ENCODE data around the gene TRIM26.

TRIM26 gene

GRCh38 chr6:30207619-30208295 is 5.4 kb downstream of the TRIM26 start:
- DNase-seq, result no peak

DNA sequence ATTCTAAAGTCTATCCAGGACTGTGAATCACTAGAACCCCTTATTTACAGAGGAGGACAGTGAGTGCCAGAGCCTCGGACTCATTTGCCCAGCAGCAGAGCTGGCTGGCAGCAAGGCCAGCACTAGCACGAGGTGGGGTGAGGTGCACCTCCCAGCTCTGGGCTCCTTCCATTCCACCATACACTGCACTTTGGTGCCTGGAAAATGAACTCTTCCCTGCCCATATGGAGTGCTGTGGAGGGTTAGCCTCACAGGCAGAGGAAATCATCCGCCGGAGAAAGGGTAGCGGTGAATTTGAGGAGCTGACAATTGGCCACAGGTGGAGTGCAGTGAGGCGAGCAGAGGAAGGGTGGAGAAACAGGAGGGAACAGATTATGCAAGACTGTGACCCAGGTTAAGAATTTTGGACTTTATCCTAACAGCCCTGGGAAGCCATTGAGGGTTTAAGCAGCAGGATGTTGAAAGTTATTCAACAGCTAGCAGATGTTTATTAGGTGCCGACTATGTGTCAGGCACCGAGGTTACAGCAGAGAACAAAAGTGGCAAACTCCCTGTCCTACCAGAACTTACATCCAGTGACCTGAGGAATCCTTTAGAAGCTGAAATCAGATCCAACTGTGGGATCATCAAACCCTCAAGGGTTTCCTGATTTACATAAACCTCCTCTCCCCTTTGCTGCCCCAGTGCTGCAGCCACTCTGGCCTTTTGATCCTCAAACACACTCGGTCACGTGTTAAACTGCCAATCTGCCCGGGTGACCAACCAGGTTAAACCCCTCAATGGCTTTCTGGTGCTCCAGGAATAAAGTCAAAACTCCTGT is 6.2 kb downstream of the TRIM26 start:
- DNase-seq, result no peak

- DNase-seq, result no peak
Observed at GRCh38 chr6:30206152-30206551, 7.1 kb downstream of the TRIM26 start.

DNA sequence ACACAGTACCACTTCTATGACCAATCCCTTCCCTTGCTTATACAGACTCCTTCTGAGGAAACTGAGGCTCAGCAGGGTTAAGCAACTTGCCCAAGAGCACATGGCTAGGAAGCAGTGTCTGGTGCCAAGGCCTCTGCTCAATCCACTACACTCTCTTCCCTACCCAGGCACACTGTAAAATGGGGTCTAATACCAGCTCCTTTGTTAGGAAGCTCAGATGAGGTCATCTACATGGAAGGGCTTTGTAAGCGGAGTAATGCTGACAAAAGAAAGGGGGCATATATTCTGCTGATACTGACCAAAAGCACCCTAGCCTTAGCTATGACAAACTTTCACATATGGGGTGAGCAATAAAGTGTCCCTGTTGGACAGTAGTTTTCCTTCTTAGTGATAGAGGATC is 9.1 kb downstream of the TRIM26 start:
- no peak for DNase-seq

DNA sequence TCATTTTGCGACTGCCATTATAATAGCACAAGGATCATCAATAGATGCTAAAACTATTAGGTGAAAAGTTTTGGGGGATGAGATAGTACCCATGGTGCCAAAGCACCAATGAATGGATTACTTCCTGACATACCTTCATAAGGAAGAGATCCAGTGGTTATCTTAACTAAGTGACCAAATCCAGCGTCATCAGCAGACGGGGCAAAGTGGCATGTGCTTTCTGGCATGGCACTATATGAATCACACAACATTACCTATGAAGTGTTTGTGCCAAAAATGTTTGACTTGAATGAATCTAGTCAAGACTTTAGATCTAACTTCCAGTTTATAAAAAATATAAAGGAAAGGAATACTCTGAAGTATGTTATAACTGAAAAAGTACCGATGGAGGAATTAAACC is 10.8 kb downstream of the TRIM26 start:
- DNase-seq, result no peak

DNA sequence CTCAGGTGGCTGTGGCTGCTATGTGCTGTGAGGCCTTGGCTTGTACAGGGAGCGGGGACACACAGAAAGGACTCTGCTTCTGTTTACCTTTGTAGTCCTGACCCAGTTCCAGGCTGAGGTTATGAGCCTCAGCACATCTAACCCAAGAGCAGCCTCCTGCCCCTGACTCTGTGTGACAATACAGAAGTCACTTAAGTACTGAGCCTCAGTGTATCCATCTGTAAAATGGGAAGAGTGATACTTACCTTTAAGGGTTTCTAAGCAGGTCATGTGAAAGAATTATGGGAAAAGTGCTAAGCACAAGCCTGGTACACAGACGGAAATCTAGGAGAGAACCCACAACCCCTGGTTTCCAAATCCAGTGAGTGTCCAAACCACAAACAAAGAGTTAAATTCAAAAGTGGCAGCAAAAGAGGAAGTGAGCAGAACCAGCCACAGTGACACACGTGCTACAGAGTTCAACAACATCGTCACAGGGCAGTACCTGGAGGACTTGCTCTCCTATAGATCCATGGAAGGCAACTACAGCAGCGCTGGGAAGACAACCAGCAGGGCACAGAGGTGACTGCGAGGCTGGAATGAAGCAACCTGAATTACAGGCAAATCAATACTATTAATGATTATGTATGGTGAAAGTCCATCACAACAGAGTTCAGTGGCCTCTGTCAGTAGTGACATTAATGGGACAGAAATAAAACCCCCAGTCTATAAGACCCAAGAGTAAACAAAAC is 12.5 kb downstream of the TRIM26 start:
- peak; percentile 87 to 91 for DNase-seq

DNA sequence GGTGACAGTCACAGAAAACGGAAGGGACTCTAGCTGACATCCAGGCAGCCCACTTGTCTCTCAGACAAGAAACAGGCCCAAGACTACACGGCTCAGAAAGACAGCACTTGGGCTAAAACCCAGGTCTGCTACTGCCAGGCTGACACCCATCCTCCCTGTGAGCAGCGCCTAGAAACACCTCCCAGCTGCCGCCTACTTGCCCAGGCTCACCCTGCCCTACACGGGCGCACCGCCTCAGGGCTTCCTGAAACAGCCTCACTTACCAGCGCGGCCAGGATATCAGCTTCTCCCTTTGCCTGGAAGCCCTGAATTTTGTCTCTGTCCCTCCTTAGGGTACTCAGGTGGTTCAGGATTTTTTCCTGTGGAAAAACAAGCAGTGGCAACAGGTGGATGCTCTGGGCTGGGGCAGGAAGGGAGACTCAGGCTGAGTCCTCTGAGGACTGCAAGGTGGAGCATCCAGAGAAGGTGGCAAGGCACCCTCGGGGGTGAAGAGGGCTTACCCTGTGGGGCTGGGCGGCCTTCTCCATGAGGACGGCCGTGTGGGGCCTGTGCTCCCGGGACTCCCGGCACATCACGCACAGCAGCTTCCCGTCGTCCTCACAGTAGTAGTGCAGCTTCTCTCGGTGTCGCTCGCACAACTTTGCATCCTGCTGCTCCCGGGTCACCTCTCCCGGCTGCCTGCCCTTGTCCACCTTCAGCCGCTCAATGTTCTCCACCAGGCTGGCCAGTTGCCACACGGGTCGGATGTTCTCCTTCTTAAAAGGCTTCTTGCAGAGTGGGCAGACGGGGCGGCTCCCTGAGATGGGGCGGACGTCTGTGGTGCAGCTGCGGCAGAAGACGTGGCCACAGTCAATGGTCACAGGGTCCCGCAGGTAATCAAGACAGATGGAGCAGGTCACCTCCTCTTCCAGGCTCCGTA is 14.8 kb downstream of the TRIM26 start:
- no peak for DNase-seq

GRCh38 chr6:30196376-30196775 is 16.8 kb downstream of the TRIM26 start:
- DNase-seq, result no peak

GRCh38 chr6:30195951-30196350 is 17.3 kb downstream of the TRIM26 start:
- DNase-seq, result no peak

DNA sequence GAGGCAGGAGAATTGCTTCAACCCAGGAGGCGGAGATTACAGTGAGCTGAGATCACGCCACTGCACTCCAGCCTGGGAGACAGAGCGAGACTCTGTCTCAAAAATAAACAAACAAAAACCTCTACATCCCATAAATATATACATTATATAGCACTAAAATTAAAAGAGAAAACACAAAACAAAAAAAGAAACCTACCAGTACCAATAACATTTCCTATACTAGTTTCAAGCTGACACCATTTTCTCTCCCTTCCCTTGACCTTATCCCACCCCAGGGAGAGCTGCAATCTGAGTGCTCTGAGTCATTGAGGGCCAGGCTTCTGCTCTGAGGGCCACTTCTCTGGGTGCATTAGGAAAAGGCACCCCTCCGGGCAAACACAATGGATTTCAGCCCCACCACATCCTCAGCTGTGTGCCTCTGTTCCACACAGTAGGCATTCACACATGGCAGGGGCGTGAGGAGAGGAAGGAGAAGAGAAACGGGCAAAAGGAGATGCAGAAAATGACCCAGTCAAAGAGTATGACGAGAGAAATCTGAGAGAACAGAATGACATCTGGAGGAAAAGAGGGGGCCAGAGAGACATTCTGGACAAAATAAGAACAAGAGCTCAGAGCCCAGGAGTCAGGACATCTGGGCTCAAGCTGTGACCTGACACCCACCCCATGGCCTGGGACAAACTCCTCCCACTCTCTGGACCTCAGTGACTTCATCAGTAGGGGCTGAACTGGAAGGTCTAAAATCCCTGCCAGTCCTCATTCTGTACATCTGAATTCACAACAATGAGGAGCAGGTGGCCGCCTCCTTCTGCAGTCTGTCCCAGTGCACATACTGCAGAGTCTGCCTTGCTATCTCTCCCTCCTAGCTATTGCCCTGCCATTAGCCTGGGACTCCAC is 18.2 kb downstream of the TRIM26 start:
- no peak for DNase-seq

DNA sequence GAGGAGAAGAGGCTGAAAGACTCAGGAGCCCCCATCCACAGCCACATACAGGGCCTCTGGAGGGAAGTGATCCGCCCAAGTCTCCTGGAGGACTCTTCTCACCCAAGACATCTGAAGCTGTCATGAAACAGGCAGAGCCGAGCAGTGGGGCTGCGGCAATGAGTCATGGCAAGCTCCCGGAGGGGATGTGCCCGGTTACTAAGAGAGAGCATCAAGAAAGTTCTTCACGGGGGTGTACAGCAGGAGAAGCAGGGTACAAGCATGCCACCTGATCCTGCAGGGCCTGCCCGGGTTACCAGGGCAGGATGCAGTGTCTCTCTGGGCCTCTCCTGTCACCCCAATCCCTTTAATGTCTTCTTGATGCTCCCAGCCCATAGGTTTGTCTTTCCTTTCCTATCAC is 21.1 kb downstream of the TRIM26 start:
- DNase-seq, result no peak

DNA sequence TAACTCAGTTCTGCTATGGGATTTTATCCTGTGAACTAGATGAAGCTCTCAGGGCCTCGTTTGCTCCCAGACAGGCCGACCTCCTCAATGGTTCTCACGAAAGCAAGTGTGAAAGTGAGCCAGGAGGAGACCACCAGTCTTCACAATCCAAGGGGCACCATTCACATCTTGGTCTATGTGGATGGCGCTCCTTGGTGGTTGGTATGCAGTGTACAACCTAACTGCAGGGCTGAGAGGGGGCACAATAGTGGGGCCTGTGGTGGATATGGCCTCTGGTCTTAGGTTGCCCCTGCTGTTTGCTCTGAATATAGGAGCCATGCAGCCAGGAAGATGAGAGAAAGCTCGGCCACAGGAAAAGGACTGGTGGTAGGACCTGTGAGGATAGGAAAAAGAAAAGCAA is 24.7 kb downstream of the TRIM26 start:
- DNase-seq, result no peak

DNA sequence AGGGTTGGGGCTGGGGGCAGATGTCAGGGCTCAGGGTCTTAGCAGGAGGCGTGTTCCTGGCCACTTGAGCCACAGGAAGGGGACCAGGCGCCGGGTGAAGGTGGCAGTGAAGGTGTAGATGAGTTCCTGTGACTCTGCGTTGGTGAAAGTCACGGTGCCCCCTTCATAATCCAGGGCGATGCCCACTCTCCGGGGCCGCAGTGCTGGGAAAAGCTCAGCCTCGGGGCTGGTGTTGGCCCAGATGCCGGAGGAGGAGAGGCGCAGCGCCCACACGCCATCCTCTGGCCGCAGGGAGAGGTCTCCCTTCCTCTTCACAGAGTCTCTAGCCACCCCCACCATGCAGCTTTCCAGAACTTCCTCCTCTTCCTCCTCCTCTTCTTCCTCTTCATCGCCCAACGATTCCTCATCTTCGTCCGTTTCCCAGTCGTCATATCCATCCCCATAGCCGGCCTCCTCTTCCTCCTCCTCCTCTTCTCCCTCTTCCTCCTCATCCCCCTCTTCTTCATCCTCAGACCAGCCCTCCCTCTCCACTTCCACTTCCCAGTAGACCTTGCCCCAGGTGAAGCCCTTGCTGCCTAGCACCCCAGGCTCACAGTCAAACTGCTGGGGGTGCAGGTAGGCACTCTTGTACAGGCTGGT is 27.2 kb downstream of the TRIM26 start:
- no peak for DNase-seq

DNA sequence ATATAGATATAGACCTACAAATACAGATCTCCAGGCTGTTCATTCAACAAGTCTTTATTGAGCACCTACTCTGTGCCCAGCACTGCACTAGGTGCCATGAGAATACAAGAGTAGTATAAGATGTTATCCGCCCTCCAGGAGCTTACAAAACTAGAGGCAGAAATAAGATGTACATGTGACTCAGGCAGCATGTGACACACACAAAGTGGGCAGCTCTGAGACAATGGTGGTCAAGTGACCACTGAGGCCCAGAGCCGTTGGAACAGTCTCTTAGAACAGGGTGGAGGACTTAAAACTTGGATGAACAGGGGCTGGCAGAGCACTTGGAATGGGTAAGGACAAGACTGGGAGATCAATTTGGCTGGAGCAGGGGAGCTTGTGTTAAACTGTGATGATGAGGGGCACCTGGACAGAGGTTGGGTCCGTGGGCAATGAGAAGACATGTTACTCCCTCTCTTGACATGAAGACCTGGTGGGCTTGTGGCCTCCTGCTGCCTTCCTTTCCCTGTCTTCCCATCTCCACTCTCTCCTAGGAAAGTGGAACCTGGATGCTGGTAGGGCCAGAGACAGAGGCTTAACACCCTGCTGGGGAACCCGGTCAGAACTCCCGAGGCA is 28.7 kb downstream of the TRIM26 start:
- no peak for DNase-seq

DNA sequence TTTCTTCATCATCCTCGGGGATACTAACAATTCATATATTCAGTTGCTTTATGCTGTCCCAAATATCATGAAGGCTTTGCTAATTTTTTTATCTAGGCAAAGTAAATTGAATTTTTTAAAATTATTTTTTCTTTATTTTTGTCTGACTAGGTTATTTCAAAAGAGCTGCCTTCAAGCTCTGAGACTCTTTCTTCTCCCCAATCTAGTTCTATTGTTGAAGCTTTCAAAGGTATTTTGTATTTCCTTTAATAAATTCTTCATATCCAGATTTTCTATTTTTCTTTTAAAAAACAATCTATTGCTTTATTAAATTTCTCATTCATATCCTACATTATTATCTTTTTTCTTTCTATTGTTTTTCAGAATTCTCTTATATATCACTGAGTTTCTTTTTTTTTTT is 33.1 kb downstream of the TRIM26 start:
- no peak for DNase-seq

- no peak for DNase-seq
Observed at GRCh38 chr6:30178837-30179236, 34.4 kb downstream of the TRIM26 start.

- no peak for DNase-seq
Observed at GRCh38 chr6:30175765-30176164, 37.4 kb downstream of the TRIM26 start.

GRCh38 chr6:30172681-30173080 is 40.5 kb downstream of the TRIM26 start:
- DNase-seq, result no peak

DNA sequence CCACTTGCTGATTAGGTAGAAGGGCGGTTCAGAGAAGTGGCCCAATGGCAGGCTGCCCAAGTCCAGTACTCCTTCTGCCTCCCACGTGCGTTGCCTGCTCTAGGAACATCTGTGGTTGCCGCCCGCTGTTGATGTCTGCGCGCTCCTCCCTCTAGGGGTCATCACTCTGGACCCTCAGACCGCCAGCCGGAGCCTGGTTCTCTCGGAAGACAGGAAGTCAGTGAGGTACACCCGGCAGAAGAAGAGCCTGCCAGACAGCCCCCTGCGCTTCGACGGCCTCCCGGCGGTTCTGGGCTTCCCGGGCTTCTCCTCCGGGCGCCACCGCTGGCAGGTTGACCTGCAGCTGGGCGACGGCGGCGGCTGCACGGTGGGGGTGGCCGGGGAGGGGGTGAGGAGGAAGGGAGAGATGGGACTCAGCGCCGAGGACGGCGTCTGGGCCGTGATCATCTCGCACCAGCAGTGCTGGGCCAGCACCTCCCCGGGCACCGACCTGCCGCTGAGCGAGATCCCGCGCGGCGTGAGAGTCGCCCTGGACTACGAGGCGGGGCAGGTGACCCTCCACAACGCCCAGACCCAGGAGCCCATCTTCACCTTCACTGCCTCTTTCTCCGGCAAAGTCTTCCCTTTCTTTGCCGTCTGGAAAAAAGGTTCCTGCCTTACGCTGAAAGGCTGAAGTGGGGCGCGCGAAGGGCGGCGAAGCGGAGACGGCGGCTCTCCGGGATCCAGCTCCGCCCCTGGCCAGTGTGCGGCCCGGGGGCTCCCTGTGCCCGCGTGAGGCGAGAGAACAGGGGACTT is 41.3 kb downstream of the TRIM26 start:
- DNase-seq, result no peak
